Neural progenitor cell (in vitro differentiated cells): ENCODE data around the gene MRPS18B.

ENCODE experiments used
- CTCF ChIP-seq: fragments of 200-600 bp; sonication (generic); IDR thresholded peaks from 2 replicates; pipeline ENCODE4 v1.5.1; 2017; ENCODE audit warnings: antibody characterized with exemption, mild to moderate bottlenecking
- EZH2 ChIP-seq: fragments of 200-600 bp; sonication (generic); IDR thresholded peaks from 2 replicates; pipeline ENCODE4 v1.6.1; 2017; ENCODE audit warnings: antibody characterized with exemption, mild to moderate bottlenecking, moderate library complexity

DNA sequence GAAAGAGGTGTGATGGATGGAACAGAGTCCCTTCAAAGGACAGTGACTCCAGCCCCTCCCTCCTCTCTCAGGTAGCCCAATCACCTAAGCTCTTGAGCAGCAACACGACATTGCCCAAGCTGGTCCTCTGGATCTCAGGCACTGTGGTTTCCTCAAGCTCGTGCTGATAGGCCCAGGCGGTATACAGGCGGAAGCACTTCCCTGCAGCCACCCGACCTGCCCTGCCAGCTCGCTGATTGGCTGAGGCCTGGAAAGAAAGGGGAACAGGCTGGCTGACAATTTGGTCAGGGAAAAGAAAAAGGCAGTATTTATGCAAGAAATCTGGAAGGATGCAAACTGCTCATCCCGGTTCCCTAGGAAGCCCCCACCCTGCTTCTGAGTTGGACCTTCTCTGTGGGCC lies 38.9 kb downstream of the MRPS18B start:
- TF ChIP-seq EZH2: no peak
- TF ChIP-seq CTCF: no peak
